Mucosa of rectum (tissue), 2 donors: Measurements from ENCODE around the gene CAMK1D.

ENCODE experiments used
- H3K27ac ChIP-seq, 2 donors: one replicate each; pipeline ENCODE4 v1.7.0; 2013; ENCODE audit warnings: inconsistent platforms in 2 of 2, low read depth in 2 of 2, low read length in 2 of 2
- H3K27me3 ChIP-seq, 2 donors: one replicate each; pipeline ENCODE4 v1.7.0; 2013; ENCODE audit warnings: low read length in 2 of 2; ENCODE audit not compliant: control insufficient read depth in 2 of 2, insufficient read depth in 2 of 2
- H3K36me3 ChIP-seq, 2 donors: one replicate each; pipeline ENCODE4 v1.7.0; 2013; ENCODE audit warnings: low read length in 2 of 2; ENCODE audit not compliant: control insufficient read depth in 2 of 2, insufficient read depth in 2 of 2
- H3K4me1 ChIP-seq, 2 donors: one replicate each; pipeline ENCODE4 v1.7.0; 2013; ENCODE audit warnings: low read length in 2 of 2, mild to moderate bottlenecking in 1 of 2; ENCODE audit not compliant: control insufficient read depth in 2 of 2, insufficient read depth in 2 of 2
- H3K4me3 ChIP-seq, 2 donors: one replicate each; pipeline ENCODE4 v1.7.0; 2013; ENCODE audit warnings: low read length in 2 of 2
- H3K9ac ChIP-seq, 2 donors: one replicate each; pipeline ENCODE4 v1.7.0; 2013; ENCODE audit warnings: low read length in 2 of 2, low read depth in 1 of 2, mild to moderate bottlenecking in 1 of 2
- H3K9me3 ChIP-seq, 2 donors: one replicate each; pipeline ENCODE4 v1.7.0; 2013; ENCODE audit warnings: low read length in 2 of 2; ENCODE audit not compliant: control insufficient read depth in 2 of 2
- donor health status: healthy.
- donor health status: Normal muscosa, but diverticular disease.

CAMK1D gene

DNA sequence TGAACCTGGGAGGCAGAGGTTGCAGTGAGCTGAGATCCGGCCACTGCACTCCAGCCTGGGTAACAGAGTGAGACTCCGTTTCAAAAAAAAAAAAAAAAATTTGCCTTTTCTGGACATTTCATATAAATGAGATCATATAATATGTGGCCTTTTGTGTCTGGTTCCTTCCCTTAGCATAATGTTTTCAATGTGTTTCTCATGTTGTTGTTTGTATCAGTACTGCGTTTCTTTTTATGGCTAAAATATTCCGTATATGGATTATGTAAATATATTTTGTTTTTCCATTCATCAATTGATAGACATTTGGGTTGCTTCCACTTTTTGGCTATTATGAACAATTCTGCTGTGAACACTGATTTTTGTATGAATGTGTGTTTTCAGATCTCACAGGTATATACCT is 394.6 kb downstream of the CAMK1D start:
- Histone ChIP-seq H3K4me3 (no peak overlapping the region), H3K27me3 (no peaks in the 10 kb centered on the region), H3K36me3 (no peaks in the 10 kb centered on the region), H3K27ac (no peak overlapping the region), H3K4me1 (peaks cover 0 to 2% of the 10 kb centered on the region in 2 donors), H3K9me3 (no peaks in the 10 kb centered on the region), H3K9ac (no peak overlapping the region)

DNA sequence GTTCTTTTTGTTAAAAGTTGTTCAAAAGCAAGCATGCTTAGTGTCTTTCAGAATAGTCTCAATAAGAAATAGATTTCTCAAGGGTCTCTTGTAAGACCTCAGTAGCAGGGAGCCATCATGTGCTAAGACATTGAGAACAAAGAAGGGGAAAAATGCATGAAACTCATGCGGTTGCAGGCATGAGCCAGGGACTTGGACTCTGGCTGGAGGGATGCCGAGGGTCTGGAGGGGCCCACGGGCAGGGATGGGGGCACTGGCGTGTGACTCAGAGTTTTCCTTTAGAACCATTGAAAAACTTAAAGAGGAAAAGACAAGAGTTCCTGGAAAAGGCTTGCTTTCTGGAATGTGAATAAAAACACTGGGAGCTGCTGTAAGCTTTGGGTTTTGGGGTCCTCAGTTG is 398.8 kb downstream of the CAMK1D start:
- no peak overlapping the region for H3K27ac ChIP-seq
- H3K9ac ChIP-seq: no peak overlapping the region
- no peaks in the 10 kb centered on the region for H3K4me1 ChIP-seq
- no peaks in the 10 kb centered on the region for H3K9me3 ChIP-seq
- H3K27me3 ChIP-seq: no peaks in the 10 kb centered on the region
- H3K36me3 ChIP-seq: no peaks in the 10 kb centered on the region
- H3K4me3 ChIP-seq: no peak overlapping the region

DNA sequence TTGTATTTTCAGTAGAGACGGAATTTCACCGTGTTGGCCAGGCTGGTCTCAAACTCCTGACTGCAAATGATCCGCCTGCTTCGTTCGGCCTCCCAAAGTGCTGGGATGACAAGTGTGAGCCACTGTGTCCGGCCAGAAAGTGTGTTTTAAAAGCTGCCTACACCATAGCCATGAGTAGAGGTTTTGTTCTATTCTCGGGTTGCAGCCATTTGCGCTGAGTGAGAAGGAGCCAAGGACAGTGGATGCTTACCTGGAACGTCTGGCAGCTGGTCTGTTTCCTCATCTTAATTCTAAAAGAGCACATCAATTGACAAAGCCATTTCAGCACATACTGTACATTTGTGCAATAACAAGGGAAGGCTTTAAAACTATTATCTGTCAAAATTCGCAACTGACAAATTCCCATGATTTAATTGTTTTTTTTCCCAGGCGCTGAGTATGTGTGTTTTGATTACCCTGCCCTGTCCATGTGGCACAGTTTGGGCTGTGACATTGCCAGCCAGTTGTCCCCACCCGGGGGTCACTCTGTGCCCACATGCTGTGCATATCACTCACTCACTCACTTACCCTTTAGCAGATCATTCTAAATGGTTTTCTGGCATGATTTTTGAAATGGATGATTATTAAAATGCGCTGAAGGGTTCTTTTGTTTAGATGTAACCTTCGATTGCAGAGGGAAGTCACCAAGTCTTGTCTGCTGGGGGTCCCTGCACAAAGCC is 400.6 kb downstream of the CAMK1D start:
- Histone ChIP-seq H3K4me3 (no peak overlapping the region), H3K36me3 (no peaks in the 10 kb centered on the region), H3K27me3 (no peaks in the 10 kb centered on the region), H3K9ac (no peak overlapping the region), H3K27ac (no peak overlapping the region), H3K4me1 (no peaks in the 10 kb centered on the region), H3K9me3 (no peaks in the 10 kb centered on the region)

DNA sequence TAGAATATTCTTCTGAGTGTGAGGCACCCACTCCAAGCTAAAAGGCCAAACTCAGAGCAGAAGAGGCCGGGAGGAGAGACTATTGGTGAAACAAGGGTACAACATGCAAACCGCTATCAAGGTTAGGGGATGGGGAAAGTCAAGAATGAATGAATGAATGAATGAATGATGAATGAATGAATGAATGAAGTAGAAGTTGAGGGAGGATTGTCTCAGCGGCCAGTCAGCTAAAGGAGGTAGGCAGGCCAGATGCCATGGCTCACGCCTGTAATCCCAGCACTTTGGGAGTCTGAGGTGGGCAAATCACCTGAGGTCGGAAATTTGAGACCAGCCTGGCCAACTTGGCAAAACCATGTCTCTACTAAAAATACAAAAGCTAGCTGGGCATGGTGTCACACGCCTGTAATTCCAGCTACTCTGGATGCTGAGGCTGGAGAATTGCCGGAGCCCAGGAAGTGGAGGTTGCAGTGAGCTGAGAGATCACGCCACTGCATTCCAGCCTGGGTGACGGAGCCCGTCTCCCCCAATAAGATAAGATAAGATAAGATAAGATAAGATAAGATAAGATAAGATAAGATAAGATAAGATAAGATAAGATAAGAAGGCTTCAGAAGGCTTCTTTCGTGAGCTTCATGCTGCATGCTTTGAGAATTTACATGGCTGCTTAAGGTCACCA is 401.3 kb downstream of the CAMK1D start:
- Histone ChIP-seq H3K27me3 (no peaks in the 10 kb centered on the region), H3K4me1 (no peaks in the 10 kb centered on the region), H3K9me3 (no peaks in the 10 kb centered on the region), H3K36me3 (no peaks in the 10 kb centered on the region), H3K4me3 (no peak overlapping the region), H3K27ac (no peak overlapping the region), H3K9ac (no peak overlapping the region)

DNA sequence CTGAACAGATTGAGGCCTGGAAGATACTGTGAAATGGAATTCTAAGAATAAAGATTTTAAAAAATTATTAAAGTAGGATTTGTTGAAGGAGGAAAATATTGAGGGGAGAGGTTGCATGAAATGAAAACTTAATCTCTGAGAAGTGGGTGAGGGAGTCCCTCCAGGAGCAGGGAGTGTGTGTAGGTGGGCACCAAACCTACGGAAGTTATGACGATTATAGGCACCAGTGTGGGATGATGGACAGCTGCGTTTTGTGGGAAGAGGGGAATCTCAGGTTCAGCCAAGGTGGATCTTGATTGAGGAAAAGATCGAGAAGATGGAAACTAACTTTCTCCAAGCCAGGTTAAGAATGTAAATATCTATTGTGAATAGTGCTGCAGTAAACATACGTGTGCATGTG is 405.7 kb downstream of the CAMK1D start:
- H3K9ac ChIP-seq: no peak overlapping the region
- no peaks in the 10 kb centered on the region for H3K36me3 ChIP-seq
- no peaks in the 10 kb centered on the region for H3K9me3 ChIP-seq
- no peak overlapping the region for H3K4me3 ChIP-seq
- no peak overlapping the region for H3K27ac ChIP-seq
- no peaks in the 10 kb centered on the region for H3K4me1 ChIP-seq
- no peaks in the 10 kb centered on the region for H3K27me3 ChIP-seq

DNA sequence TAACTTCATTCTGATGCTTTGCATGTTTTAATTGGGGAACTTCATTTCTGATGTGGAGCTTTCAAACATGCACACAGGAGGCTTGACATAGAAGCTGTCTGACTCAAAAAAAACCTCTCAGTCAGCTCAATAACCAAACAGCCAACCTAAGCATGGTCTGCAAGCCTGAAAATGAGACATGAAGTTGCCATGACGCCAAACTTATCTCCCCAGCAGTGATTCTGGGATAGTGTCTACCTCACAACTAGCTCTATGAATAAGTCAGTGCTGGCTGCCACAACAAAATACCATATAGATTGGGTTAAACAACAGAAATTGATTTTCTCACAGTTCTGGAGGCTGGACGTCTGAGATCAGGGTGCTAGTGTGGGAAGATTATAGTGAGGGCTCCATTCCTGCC is 408.0 kb downstream of the CAMK1D start:
- peaks cover 6 to 11% of the 10 kb centered on the region in 2 donors for H3K36me3 ChIP-seq
- H3K27me3 ChIP-seq: no peaks in the 10 kb centered on the region
- H3K4me1 ChIP-seq: no peaks in the 10 kb centered on the region
- H3K9ac ChIP-seq: no peak overlapping the region
- H3K9me3 ChIP-seq: no peaks in the 10 kb centered on the region
- H3K27ac ChIP-seq: no peak overlapping the region
- no peak overlapping the region for H3K4me3 ChIP-seq

DNA sequence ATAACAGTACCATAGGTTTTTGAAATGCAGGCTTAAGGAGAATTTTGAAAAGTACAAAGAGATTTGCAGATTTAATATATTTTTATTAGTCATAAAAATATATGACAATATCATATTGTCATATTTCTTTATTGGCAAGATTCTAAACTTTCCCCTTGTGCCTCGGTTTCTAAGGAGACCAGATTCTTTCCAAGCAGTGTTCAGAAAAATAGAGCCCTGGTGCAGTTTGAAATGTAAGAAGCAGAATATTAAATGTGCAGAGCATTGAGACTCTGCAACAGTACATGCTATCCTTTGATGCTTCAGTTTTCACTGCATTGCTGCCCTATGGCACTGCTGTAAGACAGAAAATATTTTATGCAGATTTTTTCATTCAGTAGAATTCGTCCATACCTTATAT is 408.9 kb downstream of the CAMK1D start:
- Histone ChIP-seq H3K4me1 (no peaks in the 10 kb centered on the region), H3K36me3 (peaks cover 6 to 13% of the 10 kb centered on the region in 2 donors), H3K27ac (no peak overlapping the region), H3K4me3 (no peak overlapping the region), H3K27me3 (no peaks in the 10 kb centered on the region), H3K9me3 (no peaks in the 10 kb centered on the region), H3K9ac (no peak overlapping the region)

DNA sequence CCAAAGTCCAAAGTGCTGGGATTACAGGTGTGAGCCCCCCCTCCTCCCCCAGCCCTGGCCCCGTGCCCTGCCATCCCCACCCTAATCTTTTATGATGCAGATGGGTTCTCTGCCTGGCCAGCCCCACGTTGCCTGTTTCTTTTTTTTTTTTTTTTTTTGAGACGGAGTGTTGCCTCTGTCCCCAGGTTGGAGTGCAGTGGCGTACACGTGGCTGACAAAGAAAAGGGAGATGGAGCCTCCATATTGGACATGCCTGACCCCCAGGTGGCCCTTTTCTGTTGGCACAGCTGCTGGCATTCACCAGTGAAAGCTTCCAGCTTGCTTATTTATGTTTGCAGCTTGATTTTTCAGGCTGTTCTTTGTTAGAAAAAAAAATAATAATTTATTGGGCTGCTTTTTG is 416.9 kb downstream of the CAMK1D start:
- no peaks in the 10 kb centered on the region for H3K4me1 ChIP-seq
- H3K36me3 ChIP-seq: peaks cover 10 to 16% of the 10 kb centered on the region in 2 donors
- H3K27ac ChIP-seq: no peak overlapping the region
- H3K4me3 ChIP-seq: no peak overlapping the region
- H3K9me3 ChIP-seq: no peaks in the 10 kb centered on the region
- no peak overlapping the region for H3K9ac ChIP-seq
- no peaks in the 10 kb centered on the region for H3K27me3 ChIP-seq

DNA sequence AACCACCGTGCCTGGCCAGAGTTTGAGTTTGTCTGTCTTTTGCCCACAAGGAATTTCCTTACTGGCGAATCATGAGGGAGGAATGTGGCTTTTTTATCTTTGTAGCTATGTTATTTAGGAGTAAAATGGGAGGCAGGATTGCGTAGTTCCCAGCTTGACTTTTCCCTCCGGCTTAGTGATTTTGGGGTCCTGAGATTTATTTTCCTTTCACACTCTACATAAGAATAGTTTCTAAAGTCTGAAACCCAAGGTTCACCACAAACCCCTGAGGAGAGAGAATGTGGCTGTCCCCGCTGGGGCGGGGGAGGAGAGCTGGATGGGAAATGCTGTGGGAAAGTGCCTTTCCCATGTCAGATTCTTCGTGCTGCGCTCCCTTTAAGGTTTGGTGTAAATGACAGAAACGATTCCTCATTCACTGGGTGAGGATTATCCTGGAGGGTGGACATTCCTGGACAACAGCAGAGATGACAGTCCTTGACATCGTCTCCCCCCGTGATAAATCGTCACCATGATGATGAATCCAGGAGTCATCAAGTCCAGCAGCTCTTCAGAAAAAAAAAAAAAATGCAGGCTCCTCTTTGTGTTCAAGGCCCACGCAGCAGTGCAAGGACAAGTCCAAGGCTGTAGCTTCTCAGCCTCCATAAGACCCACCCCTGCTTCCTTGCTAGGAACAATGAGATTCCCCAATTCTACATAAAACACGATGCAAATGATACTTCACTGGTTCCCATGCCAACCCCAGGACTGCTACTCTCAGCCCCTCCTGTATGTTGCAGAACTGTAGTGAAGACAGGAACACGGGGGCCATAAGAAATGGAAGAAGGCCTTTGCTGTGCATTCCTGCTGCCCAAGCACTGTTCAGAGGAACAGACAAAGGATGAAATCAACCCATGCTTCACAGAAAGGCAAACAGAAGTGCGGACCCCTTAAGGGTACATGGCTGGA is 419.1 kb downstream of the CAMK1D start:
- Histone ChIP-seq H3K27me3 (no peaks in the 10 kb centered on the region), H3K27ac (no peak overlapping the region), H3K36me3 (peaks cover 2 to 13% of the 10 kb centered on the region in 2 donors), H3K4me1 (no peaks in the 10 kb centered on the region), H3K9ac (no peak overlapping the region), H3K9me3 (no peaks in the 10 kb centered on the region), H3K4me3 (no peak overlapping the region)
